A549 (cell line): ENCODE measurements around the gene MRPS16. TPM values are rescaled to one million over a fixed set of nuclear protein-coding genes. Genes with fewer than 3 reads are reported as not detected.
A peak's percentile ranks its signal among the peaks of the same experiment; 100 is the strongest.

Experiments
- ATAC-seq, 2 experiments: fragments of 200-7000 bp in 1 of 2; fragments of >200 bp in 1 of 2; cut with Nextera tagmentation in 1 of 2; cut with Tn5 transposase in 1 of 2; 3 replicates each; pipeline versions ENCODE4 v1.8.0 to v1.9.1; 2018 to 2020; ENCODE audit warnings: mild to moderate bottlenecking in 1 of 2, moderate library complexity in 1 of 2
- CTCF ChIA-PET: fragments of 300-600 bp; sonication (Branson Sonifier 250); formaldehyde crosslinking; extraction: SDS; loops from one replicate; lab custom pipeline; 2021; ENCODE audit warnings: antibody characterized with exemption, inconsistent platforms; lab: Yijun Ruan, JAX
- POLR2A ChIA-PET: fragments of 350-600 bp; formaldehyde crosslinking; extraction: SDS; loops from one replicate; lab custom pipeline; 2021; ENCODE audit warnings: antibody characterized with exemption, inconsistent platforms; lab: Yijun Ruan, JAX
- DNase-seq, 2 experiments: peaks; one replicate each; pipeline versions ENCODE4 v3.0.0 to v3.0.0-alpha.2; 2011 to 2016; ENCODE audit warnings: low read depth in 1 of 2, low spot score in 1 of 2
- FAIRE-seq: peaks from 2 replicates; lab custom pipeline; 2011; peaks lifted over from hg19 to GRCh38; lab: Jason Lieb, UNC
- H3K27ac ChIP-seq, 2 experiments: fragments of >200 bp; sonication (Bioruptor Twin); formaldehyde crosslinking; 3 replicates each; pipeline ENCODE4 v1.5.1; 2016 to 2017
- H3K4me1 ChIP-seq: fragments of >200 bp; sonication (Bioruptor Twin); formaldehyde crosslinking; 3 replicates; pipeline ENCODE4 v1.6.1; 2016
- H3K4me2 ChIP-seq: fragments of >200 bp; sonication (Bioruptor Twin); formaldehyde crosslinking; 3 replicates; pipeline ENCODE4 v1.6.1; 2016
- H3K4me3 ChIP-seq: fragments of >200 bp; sonication (Bioruptor Twin); formaldehyde crosslinking; 3 replicates; pipeline ENCODE4 v1.5.1; 2016
- H3K9me3 ChIP-seq: fragments of >200 bp; sonication (Bioruptor Twin); formaldehyde crosslinking; 3 replicates; pipeline ENCODE4 v1.6.1; 2016
- BHLHE40 ChIP-seq: IDR thresholded peaks from 2 replicates; pipeline ENCODE4 v1.6.1; 2012; ENCODE audit warnings: low read depth, low read length, inconsistent platforms
- CBX2 ChIP-seq: fragments of 200-600 bp; sonication (generic); IDR thresholded peaks from 2 replicates; pipeline ENCODE4 v1.6.1; 2016; ENCODE audit warnings: low read depth, mild to moderate bottlenecking, borderline replicate concordance
- CHD4 ChIP-seq: fragments of 200-600 bp; sonication (generic); IDR thresholded peaks from 2 replicates; pipeline ENCODE4 v1.6.1; 2016; ENCODE audit warnings: antibody characterized with exemption, mild to moderate bottlenecking, borderline replicate concordance
- EHF ChIP-seq: fragments of 250-450 bp; sonication (Bioruptor Pico); IDR thresholded peaks from 2 replicates; pipeline ENCODE4 v1.5.0; 2020; ENCODE audit warnings: mild to moderate bottlenecking
- ELK1 ChIP-seq: fragments of 150-350 bp; IDR thresholded peaks from 2 replicates; pipeline ENCODE4 v1.6.1; 2014; ENCODE audit warnings: low read depth, mild to moderate bottlenecking, low read length
- EP300 ChIP-seq, 2 experiments: fragments of >200 bp; sonication (Bioruptor Twin); formaldehyde crosslinking; IDR thresholded peaks; 2 replicates in 1 of 2; 3 replicates in 1 of 2; pipeline ENCODE4 v1.6.1; 2016 to 2017
- FOSB ChIP-seq: fragments of 250-450 bp; sonication (Bioruptor Pico); IDR thresholded peaks from 2 replicates; pipeline ENCODE4 v1.5.0; 2020; ENCODE audit warnings: mild to moderate bottlenecking, moderate library complexity
- FOXS1 ChIP-seq: fragments of 250-450 bp; sonication (Bioruptor Pico); IDR thresholded peaks from 2 replicates; pipeline ENCODE4 v1.5.0; 2020; ENCODE audit warnings: mild to moderate bottlenecking, moderate library complexity
- GATA3 ChIP-seq: IDR thresholded peaks from 2 replicates; pipeline ENCODE4 v1.6.1; 2012; ENCODE audit warnings: borderline replicate concordance
- HDAC2 ChIP-seq: fragments of 200-600 bp; sonication (generic); IDR thresholded peaks from 2 replicates; pipeline ENCODE4 v1.6.1; 2016
- HOXA7 ChIP-seq: fragments of 250-450 bp; sonication (Bioruptor Pico); IDR thresholded peaks from 2 replicates; pipeline ENCODE4 v1.5.0; 2020; ENCODE audit warnings: mild to moderate bottlenecking, moderate library complexity
- HOXB5 ChIP-seq: fragments of 250-450 bp; sonication (Bioruptor Pico); IDR thresholded peaks from 2 replicates; pipeline ENCODE4 v1.5.0; 2020; ENCODE audit warnings: mild to moderate bottlenecking, moderate library complexity
- JUN ChIP-seq, 2 experiments: fragments of >200 bp; sonication (Bioruptor Twin); formaldehyde crosslinking; IDR thresholded peaks; 2 replicates in 1 of 2; 3 replicates in 1 of 2; pipeline ENCODE4 v1.6.1; 2016 to 2017
- JUNB ChIP-seq: fragments of >200 bp; sonication (Bioruptor Twin); formaldehyde crosslinking; IDR thresholded peaks from 2 replicates; pipeline ENCODE4 v1.6.1; 2016
- KDM5A ChIP-seq: fragments of 200-600 bp; sonication (generic); IDR thresholded peaks from 2 replicates; pipeline ENCODE4 v1.6.1; 2016; ENCODE audit warnings: antibody characterized with exemption, mild to moderate bottlenecking
- MAZ ChIP-seq: fragments of 150-350 bp; IDR thresholded peaks from 2 replicates; pipeline ENCODE4 v1.6.1; 2014; ENCODE audit warnings: antibody characterized with exemption, low read depth, low read length, borderline replicate concordance
- NFE2L2 ChIP-seq: fragments of 150-350 bp; conservative IDR thresholded peaks from 2 replicates; pipeline ENCODE4 v1.6.1; 2014; ENCODE audit warnings: low read length
- NPAS2 ChIP-seq: fragments of 250-450 bp; sonication (Bioruptor Pico); IDR thresholded peaks from 2 replicates; pipeline ENCODE4 v1.8.0; 2022; ENCODE audit warnings: mild to moderate bottlenecking, moderate library complexity, borderline replicate concordance
- RARB ChIP-seq: fragments of 250-450 bp; sonication (Bioruptor Pico); IDR thresholded peaks from 2 replicates; pipeline ENCODE4 v1.8.0; 2021; ENCODE audit warnings: mild to moderate bottlenecking, moderate library complexity
- RCOR1 ChIP-seq: fragments of 150-350 bp; IDR thresholded peaks from 2 replicates; pipeline ENCODE4 v1.6.1; 2014; ENCODE audit warnings: antibody characterized with exemption, low read length, low read depth
- RFX5 ChIP-seq: fragments of 450-650 bp; IDR thresholded peaks from 2 replicates; pipeline ENCODE4 v1.7.1; 2014; ENCODE audit warnings: antibody characterized with exemption, mild to moderate bottlenecking, moderate library complexity
- SMC3 ChIP-seq: fragments of >200 bp; sonication (Bioruptor Twin); formaldehyde crosslinking; IDR thresholded peaks from 3 replicates; pipeline ENCODE4 v1.6.1; 2018; ENCODE audit warnings: inconsistent platforms
- TFCP2L1 ChIP-seq: fragments of 250-450 bp; sonication (Bioruptor Pico); IDR thresholded peaks from 2 replicates; pipeline ENCODE4 v1.5.0; 2021; ENCODE audit warnings: mild to moderate bottlenecking
- ZC3H11A ChIP-seq: fragments of 450-650 bp; IDR thresholded peaks from 2 replicates; pipeline ENCODE4 v1.6.1; 2014; ENCODE audit warnings: antibody characterized with exemption, mild to moderate bottlenecking
- ZNF302 ChIP-seq: fragments of 250-450 bp; sonication (Bioruptor Pico); IDR thresholded peaks from 2 replicates; pipeline ENCODE4 v1.9.0; 2021; ENCODE audit warnings: inconsistent platforms, mild to moderate bottlenecking, moderate library complexity
- WGBS: methylation state at CpG from one replicate; pipeline ENCODE4 v1.1.6; 2017; ENCODE audit errors: missing lambda C conversion rate; 5-methylcytosine and 5-hydroxymethylcytosine counted together
- polyA plus RNA-seq, 4 experiments: library from polyadenylated mRNA; depleted of rRNA in 3 of 4; stranded (reverse); fragments of >200 nt; fragmentation: RNase III in 1 of 4; extraction: RNeasy Plus Mini Kit Qiagen cat#74134 plus additional on column Dnase treatment in 1 of 4; gene quantifications; 2 replicates in 3 of 4; 3 replicates in 1 of 4; pipeline ENCODE4 v1.2.3, GENCODE V29; 2011 to 2017
- TF ChIP-seq, protein P1 (sequence below): fragments of >200 bp; sonication (Bioruptor Twin); formaldehyde crosslinking; IDR thresholded peaks from 3 replicates; pipeline ENCODE4 v1.5.1; 2016
- TF ChIP-seq, protein P2 (sequence below): IDR thresholded peaks from 2 replicates; pipeline ENCODE4 v1.6.1; 2012
- TF ChIP-seq, protein P3 (sequence below): IDR thresholded peaks from 2 replicates; pipeline ENCODE4 v1.6.1; 2012; ENCODE audit warnings: low read depth, borderline replicate concordance
- TF ChIP-seq, protein P4 (sequence below): fragments of 200-600 bp; sonication (generic); IDR thresholded peaks from 2 replicates; pipeline ENCODE4 v1.6.1; 2016; ENCODE audit warnings: antibody characterized with exemption, mild to moderate bottlenecking, moderate library complexity

Gene MRPS16
- polyA plus RNA-seq, 2 of the 4 experiments (the other 2 are of a cell fraction), result 132 to 160 TPM

GRCh38 chr10:73247509-73248258 lies 4.8 kb downstream of the MRPS16 start (continued):
- no peak for TF ChIP-seq RCOR1
- 0 out of 2 replicates have a peak, but pooled peaks have one; percentile 51 for TF ChIP-seq HOXA7 (CRISPR knock-in tag)
- TF ChIP-seq EP300 (IDR thresholded peaks at IDR 0.05), result no peak
- TF ChIP-seq CBX2, result no peak
- TF ChIP-seq KDM5A, result no peak
- no peak for TF ChIP-seq GATA3
- TF ChIP-seq TFCP2L1 (CRISPR knock-in tag), result no peak

DNA sequence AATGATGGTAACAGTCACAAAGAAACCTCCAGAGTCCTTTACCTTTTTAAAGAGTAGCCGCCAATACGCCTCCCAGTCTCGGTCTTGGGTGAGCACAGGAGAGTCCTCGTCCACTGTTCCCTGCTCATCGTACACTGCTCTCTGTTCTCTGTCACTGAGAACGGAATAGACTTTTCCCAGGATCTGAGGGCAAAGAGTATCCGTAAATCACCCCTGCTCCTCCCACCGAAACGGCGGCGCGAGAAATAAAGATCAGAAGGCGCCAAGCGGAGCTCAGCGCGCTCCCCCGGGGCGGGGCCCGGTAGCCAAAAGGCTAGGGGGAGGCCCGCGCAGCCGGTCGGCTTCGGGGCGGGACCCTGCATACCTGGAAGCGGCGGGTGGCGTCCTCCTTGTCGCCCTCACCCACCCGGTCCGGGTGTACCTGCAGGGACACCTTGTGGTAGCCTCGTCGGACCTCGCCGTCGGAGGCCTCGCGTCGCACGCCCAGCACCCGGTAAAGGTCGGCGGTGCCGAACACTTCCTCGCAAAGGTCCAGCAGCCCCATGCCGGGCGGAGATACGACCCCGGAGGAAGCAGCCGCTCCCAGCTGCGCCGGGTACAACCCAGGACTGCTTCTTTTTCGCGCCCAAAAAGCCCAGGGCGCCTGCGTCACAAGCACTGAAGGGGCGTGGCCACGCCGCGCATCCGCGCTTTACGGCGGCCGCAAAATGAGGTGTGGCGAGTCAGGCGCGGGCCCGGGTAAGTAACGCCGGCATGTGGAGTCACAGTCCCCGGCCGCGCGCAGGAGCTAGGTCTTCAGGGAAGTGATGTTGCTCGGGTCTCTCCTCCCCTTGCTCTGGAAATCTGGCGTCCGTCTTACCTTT lies 5.6 kb downstream of the MRPS16 start, which contains the start of gene DNAJC9:
Gene DNAJC9 (minus strand): TSS at position 610 of the 863 bp plus-strand sequence. CDS start 66 bp downstream, at position 544.
- WGBS, result 2% methylated on average over 39 of the region's 78 CpGs
- no peak for TF ChIP-seq EHF (CRISPR knock-in tag)
- TF ChIP-seq FOXS1 (CRISPR knock-in tag), result no peak
- TF ChIP-seq ELK1, result no peak
- no peak for TF ChIP-seq NFE2L2
- peak; percentile 94 to 98 for TF ChIP-seq JUN (IDR thresholded peaks at IDR 0.05)
- TF ChIP-seq, protein P1, sequence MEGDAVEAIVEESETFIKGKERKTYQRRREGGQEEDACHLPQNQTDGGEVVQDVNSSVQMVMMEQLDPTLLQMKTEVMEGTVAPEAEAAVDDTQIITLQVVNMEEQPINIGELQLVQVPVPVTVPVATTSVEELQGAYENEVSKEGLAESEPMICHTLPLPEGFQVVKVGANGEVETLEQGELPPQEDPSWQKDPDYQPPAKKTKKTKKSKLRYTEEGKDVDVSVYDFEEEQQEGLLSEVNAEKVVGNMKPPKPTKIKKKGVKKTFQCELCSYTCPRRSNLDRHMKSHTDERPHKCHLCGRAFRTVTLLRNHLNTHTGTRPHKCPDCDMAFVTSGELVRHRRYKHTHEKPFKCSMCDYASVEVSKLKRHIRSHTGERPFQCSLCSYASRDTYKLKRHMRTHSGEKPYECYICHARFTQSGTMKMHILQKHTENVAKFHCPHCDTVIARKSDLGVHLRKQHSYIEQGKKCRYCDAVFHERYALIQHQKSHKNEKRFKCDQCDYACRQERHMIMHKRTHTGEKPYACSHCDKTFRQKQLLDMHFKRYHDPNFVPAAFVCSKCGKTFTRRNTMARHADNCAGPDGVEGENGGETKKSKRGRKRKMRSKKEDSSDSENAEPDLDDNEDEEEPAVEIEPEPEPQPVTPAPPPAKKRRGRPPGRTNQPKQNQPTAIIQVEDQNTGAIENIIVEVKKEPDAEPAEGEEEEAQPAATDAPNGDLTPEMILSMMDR, result peak; percentile 13; the same call in 1 of the 3 replicates
- no peak for TF ChIP-seq CHD4
- TF ChIP-seq FOSB (CRISPR knock-in tag), result 0 out of 2 replicates have a peak, but pooled peaks have one; percentile 28
- TF ChIP-seq ZNF302 (CRISPR knock-in tag), result no peak
- TF ChIP-seq KDM5A, result peak; percentile 73
- no peak for TF ChIP-seq JUNB
- TF ChIP-seq, protein P2, sequence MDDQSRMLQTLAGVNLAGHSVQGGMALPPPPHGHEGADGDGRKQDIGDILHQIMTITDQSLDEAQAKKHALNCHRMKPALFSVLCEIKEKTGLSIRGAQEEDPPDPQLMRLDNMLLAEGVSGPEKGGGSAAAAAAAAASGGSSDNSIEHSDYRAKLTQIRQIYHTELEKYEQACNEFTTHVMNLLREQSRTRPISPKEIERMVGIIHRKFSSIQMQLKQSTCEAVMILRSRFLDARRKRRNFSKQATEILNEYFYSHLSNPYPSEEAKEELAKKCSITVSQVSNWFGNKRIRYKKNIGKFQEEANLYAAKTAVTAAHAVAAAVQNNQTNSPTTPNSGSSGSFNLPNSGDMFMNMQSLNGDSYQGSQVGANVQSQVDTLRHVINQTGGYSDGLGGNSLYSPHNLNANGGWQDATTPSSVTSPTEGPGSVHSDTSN, result no peak; the same call in none of the 2 replicates
- TF ChIP-seq SMC3, result no peak
- no peak for TF ChIP-seq NPAS2
- no peak for TF ChIP-seq HDAC2
- TF ChIP-seq, protein P3, sequence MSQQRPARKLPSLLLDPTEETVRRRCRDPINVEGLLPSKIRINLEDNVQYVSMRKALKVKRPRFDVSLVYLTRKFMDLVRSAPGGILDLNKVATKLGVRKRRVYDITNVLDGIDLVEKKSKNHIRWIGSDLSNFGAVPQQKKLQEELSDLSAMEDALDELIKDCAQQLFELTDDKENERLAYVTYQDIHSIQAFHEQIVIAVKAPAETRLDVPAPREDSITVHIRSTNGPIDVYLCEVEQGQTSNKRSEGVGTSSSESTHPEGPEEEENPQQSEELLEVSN, result peak; percentile 51; the same call in 1 of the 2 replicates
- TF ChIP-seq RFX5, result no peak
- TF ChIP-seq ZC3H11A, result no peak
- TF ChIP-seq, protein P4, sequence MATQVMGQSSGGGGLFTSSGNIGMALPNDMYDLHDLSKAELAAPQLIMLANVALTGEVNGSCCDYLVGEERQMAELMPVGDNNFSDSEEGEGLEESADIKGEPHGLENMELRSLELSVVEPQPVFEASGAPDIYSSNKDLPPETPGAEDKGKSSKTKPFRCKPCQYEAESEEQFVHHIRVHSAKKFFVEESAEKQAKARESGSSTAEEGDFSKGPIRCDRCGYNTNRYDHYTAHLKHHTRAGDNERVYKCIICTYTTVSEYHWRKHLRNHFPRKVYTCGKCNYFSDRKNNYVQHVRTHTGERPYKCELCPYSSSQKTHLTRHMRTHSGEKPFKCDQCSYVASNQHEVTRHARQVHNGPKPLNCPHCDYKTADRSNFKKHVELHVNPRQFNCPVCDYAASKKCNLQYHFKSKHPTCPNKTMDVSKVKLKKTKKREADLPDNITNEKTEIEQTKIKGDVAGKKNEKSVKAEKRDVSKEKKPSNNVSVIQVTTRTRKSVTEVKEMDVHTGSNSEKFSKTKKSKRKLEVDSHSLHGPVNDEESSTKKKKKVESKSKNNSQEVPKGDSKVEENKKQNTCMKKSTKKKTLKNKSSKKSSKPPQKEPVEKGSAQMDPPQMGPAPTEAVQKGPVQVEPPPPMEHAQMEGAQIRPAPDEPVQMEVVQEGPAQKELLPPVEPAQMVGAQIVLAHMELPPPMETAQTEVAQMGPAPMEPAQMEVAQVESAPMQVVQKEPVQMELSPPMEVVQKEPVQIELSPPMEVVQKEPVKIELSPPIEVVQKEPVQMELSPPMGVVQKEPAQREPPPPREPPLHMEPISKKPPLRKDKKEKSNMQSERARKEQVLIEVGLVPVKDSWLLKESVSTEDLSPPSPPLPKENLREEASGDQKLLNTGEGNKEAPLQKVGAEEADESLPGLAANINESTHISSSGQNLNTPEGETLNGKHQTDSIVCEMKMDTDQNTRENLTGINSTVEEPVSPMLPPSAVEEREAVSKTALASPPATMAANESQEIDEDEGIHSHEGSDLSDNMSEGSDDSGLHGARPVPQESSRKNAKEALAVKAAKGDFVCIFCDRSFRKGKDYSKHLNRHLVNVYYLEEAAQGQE, result no peak; the same call in 1 of the 2 replicates
- no peak for TF ChIP-seq MAZ
- TF ChIP-seq GATA3, result peak; percentile 53; the same call in 1 of the 2 replicates
- no peak for TF ChIP-seq BHLHE40
- 0 out of 2 replicates have a peak, but pooled peaks have one; percentile 51 for TF ChIP-seq HOXB5 (CRISPR knock-in tag)
- peak; percentile 42; the same call in 1 of the 2 replicates for TF ChIP-seq RARB

More for the DNA sequence above, 5.6 kb downstream of the MRPS16 start, which contains the start of gene DNAJC9:
- ChIA-PET CTCF (interaction anchor here (1.6 to 1.7 kb wide), 3 partner anchors 9 to 78 kb away, joined by 4 to 10 read pairs (median 5); no protein-coding TSS in a partner anchor), POLR2A (interaction anchor here (0.6 to 2.1 kb wide), 20 partner anchors 9 to 379 kb away, joined by 3 to 15 read pairs (median 4); partner anchors contain the start of genes ANXA7, CFAP70, ECD and FAM149B1)
- H3K4me2 ChIP-seq, result peak within 1 kb of the TSS; percentile 87
- H3K4me1 ChIP-seq, result peaks cover 36% of the 10 kb centered on the region
- no peak for FAIRE-seq
- DNase-seq, result peak; percentile 91 to 98
- peak within 1 kb of the TSS; percentile 88 to 89 for H3K27ac ChIP-seq
- peak within 1 kb of the TSS; percentile 78 for H3K4me3 ChIP-seq
- H3K9me3 ChIP-seq, result no peaks in the 10 kb centered on the region
- ATAC-seq, result peak; percentile 89 to 91
